Hematopoietic multipotent progenitor cell treated with erythropoietin and hydrocortisone succinate and interleukin-3 and kit ligand, for 17 days (in vitro differentiated cells): Measurements from ENCODE around the gene NPHP4.
"Not testable (repeated sequence)": the region's sequence is repeated elsewhere in the genome, so short reads cannot be mapped to it uniquely, and the experiment has no call there.

Experiments used
- DNase-seq: peaks from one replicate; pipeline ENCODE4 v3.0.0-alpha.2; 2015; ENCODE audit warnings: low spot score

NPHP4 gene

DNA sequence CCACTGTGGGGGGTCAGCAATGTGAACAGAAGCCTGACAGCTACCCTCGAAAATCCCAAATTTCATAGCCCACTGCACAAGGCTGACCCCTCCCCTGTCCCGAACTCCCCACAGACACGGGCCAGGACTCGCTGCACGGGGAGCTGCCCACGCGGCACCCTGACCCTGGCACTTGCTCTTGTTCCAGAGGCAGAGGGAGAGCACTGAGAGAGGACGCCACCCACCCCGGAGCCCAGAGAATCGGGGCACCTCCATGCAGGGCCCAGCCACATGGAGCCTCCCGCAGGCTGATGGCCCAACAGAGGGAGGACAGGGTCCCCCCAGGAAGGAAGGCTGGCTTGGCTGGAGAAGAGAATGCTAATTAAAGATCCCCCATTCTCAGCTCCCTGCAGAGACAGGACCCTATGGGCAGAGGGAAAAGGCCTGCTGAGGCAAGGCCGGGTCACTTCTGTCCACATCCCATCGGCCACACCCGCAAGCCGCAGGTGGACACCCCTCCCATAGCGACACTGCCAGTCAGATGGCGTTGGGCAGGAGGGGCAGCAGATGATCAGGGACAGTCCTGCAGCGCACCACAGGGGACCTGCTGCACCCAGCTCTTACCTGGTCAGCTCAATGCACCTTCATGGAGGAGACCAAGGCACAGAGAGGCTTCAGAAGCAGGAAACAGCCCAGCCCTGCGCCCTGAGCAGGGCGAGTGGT lies 136.9 kb downstream of the NPHP4 start:
- DNase-seq: no peak

DNA sequence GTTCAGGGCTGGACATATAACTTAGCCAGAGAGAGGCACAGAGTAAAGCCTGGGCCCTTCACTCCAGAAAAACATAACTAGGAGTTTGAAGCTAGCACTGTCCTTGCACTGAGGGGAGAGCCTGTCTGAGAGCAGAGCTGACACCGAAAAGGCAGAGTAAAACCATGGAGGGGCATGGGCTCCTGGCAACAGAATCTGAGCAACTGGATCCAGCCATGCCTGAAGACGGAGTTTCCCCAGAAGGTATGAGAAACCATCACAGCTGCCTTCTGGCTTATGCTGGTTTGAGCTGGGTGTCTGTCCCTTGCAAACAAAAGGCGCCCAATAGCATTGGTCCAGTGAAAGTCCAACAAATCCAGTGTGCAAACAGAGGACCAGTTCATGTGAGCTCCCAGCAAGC lies 137.5 kb downstream of the NPHP4 start:
- no peak for DNase-seq

DNA sequence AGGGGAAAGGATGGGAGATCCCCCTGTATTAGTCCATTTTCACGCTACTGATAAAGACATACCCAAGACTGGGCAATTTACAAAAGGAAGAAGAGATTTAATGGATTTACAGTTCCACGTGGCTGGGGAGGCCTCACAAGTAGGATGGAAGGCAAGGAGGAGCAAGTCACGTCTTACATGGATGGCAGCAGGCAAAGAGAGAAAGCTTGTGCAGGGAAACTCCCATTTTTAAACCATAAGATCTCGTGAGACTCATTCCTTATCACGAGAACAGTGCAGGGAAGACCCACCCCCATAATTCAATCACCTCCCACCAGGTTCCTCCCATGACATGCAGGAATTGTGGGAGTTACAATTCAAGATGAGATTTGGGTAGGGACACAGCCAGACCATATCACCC lies 138.4 kb downstream of the NPHP4 start:
- DNase-seq: not testable (repeated sequence)

DNA sequence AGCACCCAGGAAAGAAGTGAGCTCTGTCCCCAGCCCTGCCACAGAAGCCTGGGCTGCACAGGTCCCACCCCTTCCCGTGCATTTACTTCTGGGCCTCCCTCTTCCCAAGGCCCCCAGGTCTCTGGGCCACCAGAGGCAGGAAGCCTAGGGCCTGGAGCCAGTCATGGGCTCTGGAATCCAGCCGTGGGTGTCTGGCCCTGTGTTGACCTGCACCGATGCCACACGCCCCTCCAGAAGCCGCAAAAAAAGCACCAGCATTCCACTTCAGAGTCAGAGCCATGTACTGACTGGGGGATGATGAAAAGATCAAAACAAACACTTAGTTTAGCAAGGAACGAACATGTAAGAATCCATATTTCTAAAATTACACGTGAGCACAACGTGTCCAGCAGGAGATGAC lies 141.7 kb downstream of the NPHP4 start:
- no peak for DNase-seq

DNA sequence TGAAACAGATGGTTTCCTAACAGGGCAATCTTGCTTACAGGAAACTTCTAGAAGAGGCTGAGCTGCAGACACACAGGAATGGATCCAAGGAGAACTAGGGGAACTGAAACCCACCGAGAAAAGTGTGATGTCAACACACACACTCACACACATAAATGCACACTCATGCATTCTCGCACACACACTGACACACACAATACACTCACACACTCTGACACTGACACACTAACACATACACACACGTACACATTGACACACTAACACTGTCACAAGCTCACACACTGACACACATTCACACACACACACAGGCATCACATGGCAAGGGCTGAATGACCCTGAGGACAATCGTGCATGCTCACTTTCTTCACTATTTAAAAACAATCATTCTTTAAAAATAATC lies 142.7 kb downstream of the NPHP4 start:
- no peak for DNase-seq

DNA sequence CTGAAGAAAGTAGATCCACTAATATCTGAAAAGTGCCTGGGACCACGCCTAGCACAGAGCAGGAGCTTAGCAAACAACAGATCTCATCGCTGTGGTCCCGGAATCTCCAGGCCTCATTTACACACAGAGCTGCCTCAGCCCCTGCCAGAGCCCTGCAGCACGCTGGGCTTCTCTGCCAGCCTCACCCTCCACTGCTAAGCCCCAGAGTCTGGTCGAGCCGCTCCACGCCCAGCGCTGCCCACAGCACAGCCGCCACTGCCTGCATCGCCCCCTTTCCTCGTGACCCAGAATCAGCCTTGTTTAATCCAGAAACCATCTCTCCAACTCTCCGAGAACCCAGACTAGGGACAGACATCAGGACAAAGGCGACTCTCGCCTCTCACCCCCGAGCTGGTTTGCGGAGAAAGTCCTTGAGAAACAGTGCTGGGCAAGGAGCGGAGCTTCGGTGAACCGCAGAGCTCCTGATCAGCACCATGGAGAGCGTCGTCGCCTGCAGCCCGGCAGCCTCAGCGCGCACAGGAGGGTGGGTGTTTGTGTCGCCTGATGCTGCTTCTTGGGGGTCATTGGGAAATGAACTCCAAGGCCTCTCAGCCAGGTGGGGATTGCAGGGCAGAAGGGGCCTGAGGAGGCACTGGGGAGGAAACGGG lies 145.1 kb downstream of the NPHP4 start:
- DNase-seq: no peak

- DNase-seq: no peak
Observed at GRCh38 chr1:5845376-5845775, 146.8 kb downstream of the NPHP4 start.

- DNase-seq: no peak
Observed at GRCh38 chr1:5844442-5844841, 147.8 kb downstream of the NPHP4 start.

DNA sequence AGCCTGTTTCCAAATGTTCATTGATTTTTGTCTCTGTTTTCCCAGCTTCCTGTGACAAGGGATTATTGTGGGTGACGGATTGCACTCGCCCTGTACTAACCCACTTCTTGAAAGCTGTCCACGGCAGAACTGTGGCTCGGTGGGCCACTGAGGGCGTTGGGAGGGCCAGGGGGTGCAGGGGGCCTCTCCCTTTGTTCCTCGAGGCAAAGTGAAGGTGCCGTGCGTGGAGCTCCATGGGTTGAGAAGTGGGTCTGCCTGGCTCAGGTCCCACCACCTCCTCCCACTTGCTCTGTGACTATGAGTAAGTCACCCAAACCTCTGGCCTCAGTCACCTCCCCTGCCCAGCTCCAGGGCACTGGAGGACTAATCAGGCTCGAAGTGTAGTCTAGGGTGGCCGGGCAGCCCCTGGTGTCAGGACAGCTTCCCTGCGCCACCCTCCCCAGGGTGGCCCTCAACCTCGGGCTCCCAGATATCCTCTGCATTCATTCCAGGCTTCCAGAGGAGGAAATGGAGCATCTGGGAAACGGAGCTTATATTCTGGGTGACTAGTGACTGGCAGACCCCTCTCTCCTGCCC lies 148.6 kb downstream of the NPHP4 start:
- DNase-seq: no peak

DNA sequence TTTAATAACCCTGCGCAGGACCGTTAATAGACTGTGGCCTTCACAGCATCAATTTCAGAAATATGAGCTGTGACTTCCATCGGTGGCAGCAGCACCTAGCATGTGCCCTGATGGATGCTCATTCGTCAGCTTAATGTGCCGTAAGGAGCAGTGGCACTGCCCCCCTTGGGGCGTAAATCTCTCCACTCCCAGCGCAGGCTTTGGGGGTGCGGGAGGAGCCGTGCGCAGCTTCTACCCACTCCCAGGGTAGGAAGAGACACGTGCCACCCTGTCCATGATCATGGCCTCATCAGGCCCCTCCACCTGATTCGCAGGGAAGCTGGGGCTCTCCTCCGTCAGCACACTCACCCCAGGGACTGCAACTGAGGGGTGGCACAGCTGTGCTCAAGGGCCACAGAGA lies 149.5 kb downstream of the NPHP4 start:
- DNase-seq: no peak

- DNase-seq: no peak
Observed at GRCh38 chr1:5840551-5841001, 151.6 kb downstream of the NPHP4 start.

- DNase-seq: no peak
Observed at GRCh38 chr1:5839881-5840550, 152.2 kb downstream of the NPHP4 start.

DNA sequence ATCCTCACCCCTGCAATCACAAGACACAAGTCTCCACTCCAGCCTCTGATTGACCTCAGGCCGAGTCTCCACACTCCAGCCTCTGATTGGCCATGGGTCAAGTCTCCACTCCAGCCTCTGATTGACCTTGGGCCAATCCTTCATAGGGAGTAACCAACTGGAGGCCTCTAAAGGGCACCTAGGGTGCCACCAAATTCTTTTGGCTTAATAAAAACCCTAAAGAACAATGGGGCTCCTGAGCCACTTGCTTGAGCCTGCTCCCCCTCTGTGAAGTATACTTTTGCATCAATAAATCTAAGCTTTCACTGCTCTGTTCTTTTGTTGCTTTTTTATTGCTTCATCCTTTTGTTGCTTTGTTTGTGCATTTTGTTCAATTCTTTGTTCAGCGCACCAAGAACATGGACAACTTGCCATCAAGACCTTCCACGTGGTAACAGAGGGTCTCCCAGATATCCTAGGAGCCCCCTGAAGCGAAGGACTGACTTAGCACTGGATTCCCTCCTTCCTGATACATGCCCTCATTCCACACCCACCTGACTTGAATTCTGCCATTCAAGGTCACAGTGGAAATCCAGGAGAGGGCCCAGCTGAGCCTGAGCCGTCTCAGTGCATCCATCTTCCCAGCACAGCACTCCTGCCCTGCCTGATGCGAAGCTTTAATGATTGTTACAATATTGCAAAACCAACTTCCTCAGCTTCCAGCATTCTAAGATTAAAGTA lies 152.9 kb downstream of the NPHP4 start:
- DNase-seq: no peak

DNA sequence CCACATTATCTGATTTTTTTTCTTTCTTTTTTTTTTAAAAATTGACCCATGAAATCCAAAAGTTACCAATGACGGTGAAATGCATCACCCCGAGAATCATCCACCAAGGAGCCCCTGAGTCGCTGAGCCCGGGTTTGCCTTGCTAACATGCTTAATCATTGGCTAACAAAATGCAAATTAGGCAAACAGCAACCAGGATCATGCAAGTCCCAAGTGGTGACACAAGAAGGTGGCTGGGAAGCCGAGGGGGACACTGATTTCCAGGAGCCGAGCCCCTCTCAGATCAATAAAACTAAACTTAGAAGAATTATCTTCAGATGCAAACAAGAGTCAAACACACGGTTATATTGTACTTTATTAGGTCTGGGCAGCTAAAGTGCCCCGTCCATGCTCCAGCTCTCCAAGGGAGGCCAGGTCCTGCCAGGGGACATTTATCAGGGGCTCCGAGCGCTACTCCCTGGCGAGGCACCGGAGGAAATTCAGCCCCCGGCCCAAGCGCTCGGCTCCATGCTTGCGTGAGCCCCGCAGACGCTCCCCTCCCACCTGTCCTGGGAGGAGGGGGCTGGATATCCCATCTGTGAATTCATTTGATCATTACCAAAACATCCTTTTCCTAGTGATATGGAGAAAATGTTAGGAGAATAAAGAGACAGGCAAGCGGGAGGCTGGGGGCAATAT lies 154.1 kb downstream of the NPHP4 start:
- DNase-seq: no peak

DNA sequence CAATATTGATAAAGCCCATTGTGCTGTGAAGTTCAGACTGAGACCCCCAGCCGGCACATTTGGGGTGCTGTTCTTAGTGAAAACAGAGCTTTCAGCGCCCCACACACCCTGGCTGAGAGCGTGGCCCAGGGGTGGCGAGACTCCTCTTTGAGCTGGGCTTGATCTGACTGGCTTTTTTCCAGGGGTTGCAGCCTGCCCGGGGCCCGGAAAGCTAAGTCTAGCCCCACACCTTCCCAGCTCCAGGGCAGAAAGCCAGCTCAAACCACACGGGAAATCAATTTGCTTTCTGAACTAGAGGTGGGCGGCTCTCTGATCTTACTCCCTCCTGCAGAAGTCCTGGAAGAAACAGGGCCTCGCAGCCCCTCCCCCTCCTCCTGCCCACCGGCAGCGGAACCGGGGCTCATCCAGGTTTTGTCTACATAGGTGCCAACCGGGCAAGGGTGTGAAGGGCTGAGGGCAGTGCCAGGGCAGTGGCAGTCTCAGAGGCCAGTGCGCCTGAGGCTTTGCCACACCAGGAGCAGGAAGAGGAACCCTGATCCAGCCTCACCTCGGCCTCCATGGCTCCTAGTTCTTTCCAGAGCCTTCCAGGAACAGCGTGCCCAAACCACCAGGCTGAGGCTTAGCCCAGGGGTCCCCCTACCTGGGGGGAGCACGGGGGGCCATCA lies 155.3 kb downstream of the NPHP4 start:
- DNase-seq: no peak

- DNase-seq: no peak
Observed at GRCh38 chr1:5835179-5835562, 157.1 kb downstream of the NPHP4 start.

DNA sequence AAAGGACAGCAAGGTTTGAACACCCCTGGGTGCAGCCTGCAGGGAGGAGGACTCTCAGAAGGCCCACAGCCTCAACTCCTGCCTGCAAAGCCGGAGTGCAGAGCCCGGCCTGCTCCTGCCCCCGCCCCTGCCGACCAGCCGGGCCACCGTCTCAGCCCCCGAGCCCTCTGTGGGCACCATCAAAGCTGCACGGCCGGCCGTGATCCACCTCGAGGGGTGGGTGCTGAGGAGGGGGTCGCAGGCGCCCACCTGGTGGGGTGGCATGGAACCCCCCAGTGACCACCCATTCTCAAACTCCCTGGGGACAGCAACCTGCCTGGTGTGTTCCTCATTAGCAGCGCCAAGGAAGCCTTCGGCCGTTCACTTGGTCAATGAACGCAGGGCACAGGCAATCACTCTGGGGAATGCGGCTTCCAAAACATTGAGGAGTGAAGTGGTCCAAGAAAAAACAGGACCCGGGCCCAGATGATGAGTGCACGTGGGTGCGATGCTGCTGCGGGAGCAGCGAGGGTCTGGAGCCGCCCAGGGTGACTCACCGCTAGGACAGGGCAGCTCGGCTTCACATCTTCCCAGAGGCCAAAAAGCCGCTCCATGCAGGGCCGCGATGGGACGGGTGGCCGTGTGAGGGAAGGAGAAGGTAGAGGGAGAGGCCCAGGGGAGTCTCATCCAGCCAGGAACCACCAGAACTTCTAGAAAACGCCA lies 157.6 kb downstream of the NPHP4 start:
- no peak for DNase-seq

DNA sequence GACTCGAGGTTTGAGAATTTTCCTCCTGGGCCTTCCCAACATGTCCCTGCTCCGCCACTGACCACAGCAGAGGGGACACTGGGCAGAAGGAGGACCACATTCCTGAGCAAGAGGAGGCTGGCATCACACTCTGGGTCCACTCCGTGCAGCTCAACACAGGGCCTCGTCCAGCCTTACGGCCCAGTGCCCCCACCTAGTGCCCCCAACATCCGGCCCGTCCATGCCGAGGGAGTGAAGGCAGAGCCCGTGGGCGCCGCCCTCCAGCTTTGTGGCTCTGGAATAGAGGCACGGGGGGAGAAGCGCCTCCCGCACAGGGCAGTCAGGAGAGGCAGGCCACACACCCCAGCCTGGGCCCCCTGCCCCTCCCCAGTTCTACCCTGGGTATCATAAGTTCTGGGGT lies 158.3 kb downstream of the NPHP4 start:
- DNase-seq: no peak

DNA sequence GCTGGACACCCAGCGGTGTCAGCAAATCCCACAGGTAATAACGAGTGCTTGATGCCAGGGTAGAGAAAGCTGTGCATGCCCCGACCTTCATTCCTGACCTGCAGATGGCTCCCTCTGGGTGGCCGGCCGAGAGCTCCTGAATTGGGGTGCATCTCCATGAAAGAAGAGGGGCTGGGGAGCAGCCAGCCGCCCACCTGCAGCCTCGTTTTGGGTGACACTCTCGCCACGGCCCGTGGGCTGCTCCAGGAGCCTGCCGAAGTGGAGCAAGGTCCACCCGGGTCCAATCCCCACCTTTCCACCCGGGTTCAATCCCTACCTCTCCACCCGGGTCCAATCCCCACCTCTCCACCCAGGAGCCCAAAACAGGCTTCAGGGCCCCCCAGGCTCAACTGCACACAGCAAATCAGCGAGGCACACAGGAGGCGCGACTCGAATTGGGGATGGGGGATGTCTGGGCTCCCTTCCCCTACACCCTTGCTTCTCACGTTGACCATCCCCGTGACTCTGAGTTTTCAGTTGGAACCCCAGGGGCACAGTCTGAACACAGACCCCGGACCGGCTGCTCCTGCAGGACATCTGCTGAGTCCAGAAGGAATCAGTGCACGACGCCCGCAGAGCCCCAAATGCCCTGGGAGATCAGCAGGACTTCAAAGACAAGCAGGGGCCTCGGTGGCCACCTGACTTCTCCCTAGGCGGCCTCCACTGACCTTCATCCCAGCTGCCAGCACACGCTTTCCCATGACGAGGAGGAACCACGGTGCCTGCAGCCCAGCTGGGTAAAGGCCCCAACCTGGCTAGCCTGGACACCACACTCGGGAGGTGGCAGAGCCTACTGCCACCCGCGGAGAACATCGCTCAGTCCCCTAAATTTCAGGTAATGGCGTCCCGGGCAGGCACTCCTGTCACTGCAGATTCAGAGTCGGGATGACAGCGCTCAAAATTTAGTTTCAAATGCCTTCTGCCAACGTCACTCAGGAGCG lies 159.0 kb downstream of the NPHP4 start:
- no peak for DNase-seq
